Subcutaneous adipose tissue (tissue), 4 donors: ENCODE measurements around the gene GABRA4. TPM values are rescaled to one million over a fixed set of nuclear protein-coding genes. Genes with fewer than 3 reads are reported as not detected.

ENCODE experiments used
- total RNA-seq, 4 donors: library from RNA; depleted of rRNA; stranded (reverse); fragments of >200 nt; gene quantifications; one replicate each; pipeline ENCODE4 v1.1.0, GENCODE V29; 2016
- TF ChIP-seq, protein P1 (sequence below): fragments of 450-650 bp; IDR thresholded peaks from one replicate; pipeline ENCODE4 v1.5.1; 2016; ENCODE audit warnings: low read depth, mild to moderate bottlenecking, control low read depth, antibody characterized with exemption, moderate library complexity

GABRA4 gene
- total RNA-seq, 4 donors from 2014 or later, result not detected

- TF ChIP-seq, protein P1, sequence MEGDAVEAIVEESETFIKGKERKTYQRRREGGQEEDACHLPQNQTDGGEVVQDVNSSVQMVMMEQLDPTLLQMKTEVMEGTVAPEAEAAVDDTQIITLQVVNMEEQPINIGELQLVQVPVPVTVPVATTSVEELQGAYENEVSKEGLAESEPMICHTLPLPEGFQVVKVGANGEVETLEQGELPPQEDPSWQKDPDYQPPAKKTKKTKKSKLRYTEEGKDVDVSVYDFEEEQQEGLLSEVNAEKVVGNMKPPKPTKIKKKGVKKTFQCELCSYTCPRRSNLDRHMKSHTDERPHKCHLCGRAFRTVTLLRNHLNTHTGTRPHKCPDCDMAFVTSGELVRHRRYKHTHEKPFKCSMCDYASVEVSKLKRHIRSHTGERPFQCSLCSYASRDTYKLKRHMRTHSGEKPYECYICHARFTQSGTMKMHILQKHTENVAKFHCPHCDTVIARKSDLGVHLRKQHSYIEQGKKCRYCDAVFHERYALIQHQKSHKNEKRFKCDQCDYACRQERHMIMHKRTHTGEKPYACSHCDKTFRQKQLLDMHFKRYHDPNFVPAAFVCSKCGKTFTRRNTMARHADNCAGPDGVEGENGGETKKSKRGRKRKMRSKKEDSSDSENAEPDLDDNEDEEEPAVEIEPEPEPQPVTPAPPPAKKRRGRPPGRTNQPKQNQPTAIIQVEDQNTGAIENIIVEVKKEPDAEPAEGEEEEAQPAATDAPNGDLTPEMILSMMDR, result no peak
Measured at GRCh38 chr4:46908148-46908547, 85.2 kb downstream of the GABRA4 start.

DNA sequence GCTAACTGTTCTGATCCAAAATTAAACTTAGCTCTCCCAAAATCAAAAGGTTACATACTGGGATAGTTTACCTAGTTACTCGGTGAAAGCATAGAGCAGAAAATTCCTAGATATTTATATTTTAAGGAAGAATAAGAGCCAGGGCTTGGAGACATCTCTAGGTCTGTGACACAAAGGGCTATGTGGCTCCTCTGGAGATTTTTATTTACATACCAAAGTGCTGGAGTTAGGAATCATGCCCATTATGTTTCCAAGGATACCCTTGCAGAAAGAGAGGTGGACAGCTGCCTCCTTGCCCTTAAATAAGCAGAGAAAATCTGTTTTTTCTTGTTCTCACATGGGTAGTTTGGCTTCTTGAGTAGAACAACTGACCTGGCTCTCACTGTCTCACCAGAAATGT lies 93.3 kb downstream of the GABRA4 start:
- TF ChIP-seq, protein P1, result no peak

DNA sequence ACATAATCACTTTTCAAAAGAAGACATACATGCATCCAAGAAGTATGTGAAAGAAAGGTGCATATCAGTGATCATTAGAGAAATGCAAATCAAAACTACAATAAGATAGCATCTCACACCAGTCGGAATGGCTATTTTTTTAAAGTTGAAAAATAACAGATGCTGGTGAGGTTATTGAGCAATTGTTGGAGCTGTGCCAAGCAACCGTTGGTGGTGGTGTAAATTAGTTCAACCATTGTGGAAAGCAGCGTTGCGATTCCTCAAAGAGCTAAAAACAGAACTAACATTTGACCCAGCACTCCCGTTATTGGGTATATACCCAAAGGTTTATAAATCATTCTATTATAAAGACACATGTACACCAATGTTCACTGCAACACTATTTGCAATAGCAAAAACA lies 98.6 kb downstream of the GABRA4 start:
- TF ChIP-seq, protein P1, result no peak

GRCh38 chr4:46890056-46890455 lies 103.3 kb downstream of the GABRA4 start:
- TF ChIP-seq, protein P1, result no peak

DNA sequence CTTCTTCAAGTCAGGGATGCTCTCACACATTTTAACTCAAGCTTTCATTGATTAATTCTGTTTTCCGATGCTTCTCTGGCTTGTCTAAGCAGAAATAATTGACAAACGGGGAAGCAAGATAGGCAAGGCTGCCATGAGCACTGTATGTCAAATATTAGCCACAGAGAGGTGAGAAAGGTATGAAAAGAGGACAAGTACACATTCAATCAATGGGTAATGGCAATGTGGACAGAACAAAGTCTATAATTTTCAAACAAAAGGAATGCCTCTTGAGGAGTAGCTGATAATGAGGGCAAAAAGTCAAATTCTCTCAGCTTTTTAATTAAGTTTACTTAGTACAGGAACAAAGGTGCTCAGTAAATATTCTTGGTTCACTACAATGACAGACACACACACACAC lies 104.0 kb downstream of the GABRA4 start:
- TF ChIP-seq, protein P1, result no peak

- TF ChIP-seq, protein P1, result no peak
Measured at GRCh38 chr4:46886711-46887110, 106.7 kb downstream of the GABRA4 start.

DNA sequence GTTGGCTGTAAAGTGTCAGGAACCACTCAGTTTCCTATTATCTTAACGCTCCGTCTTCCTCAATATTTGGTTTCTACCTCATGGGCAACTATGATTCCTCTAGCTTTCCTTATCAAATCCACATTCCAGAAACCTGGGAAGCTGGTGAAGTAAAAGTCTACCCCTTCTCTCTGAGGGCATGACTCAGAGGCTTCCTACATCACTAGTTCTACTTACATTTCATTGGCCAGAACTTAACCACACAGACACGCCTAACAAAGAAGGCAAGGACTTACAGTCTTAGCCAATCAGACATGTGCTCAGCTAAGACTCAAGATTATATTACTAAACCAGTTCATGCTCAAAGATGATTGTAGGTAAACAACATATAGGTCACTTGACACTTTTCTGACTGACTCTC lies 114.7 kb downstream of the GABRA4 start:
- TF ChIP-seq, protein P1, result no peak
